Smooth muscle cell (in vitro differentiated cells): ENCODE measurements around the gene CXCL12. TPM values are rescaled to one million over a fixed set of nuclear protein-coding genes. Genes with fewer than 3 reads are reported as not detected.

Experiments used
- DNase-seq: peaks from one replicate; lab custom pipeline; 2025; ENCODE audit not compliant: unreplicated experiment; lab: John Stamatoyannopoulos, UW
- H2AFZ ChIP-seq: fragments of 200-600 bp; sonication (generic); 2 replicates; pipeline ENCODE4 v1.6.0; 2016; ENCODE audit warnings: antibody characterized with exemption, low read depth, mild to moderate bottlenecking
- H3F3A ChIP-seq: fragments of 200-600 bp; sonication (generic); 2 replicates; pipeline ENCODE4 v1.6.0; 2017; ENCODE audit warnings: antibody characterized with exemption, low read depth
- H3K27ac ChIP-seq: fragments of 200-600 bp; sonication (generic); 2 replicates; pipeline ENCODE4 v1.5.1; 2016; ENCODE audit warnings: low read depth, mild to moderate bottlenecking
- H3K27me3 ChIP-seq: fragments of 200-600 bp; sonication (generic); 2 replicates; pipeline ENCODE4 v1.6.1; 2016; ENCODE audit warnings: low read depth, mild to moderate bottlenecking
- H3K36me3 ChIP-seq: fragments of 200-600 bp; sonication (generic); 2 replicates; pipeline ENCODE4 v1.5.1; 2016; ENCODE audit warnings: low read depth
- H3K4me1 ChIP-seq: fragments of 200-600 bp; sonication (generic); 2 replicates; pipeline ENCODE4 v1.5.1; 2016; ENCODE audit warnings: low read depth
- H3K4me2 ChIP-seq: fragments of 200-600 bp; sonication (generic); 2 replicates; pipeline ENCODE4 v1.6.0; 2016; ENCODE audit warnings: mild to moderate bottlenecking
- H3K4me3 ChIP-seq: fragments of 200-600 bp; sonication (generic); 2 replicates; pipeline ENCODE4 v1.5.1; 2016; ENCODE audit warnings: mild to moderate bottlenecking
- H3K79me2 ChIP-seq: fragments of 200-600 bp; sonication (generic); 2 replicates; pipeline ENCODE4 v1.6.0; 2016; ENCODE audit warnings: low read depth, mild to moderate bottlenecking
- H3K9ac ChIP-seq: fragments of 200-600 bp; sonication (generic); 2 replicates; pipeline ENCODE4 v1.6.0; 2016; ENCODE audit warnings: low read depth
- H3K9me3 ChIP-seq: fragments of 200-600 bp; sonication (generic); replicated peaks from 2 replicates; pipeline ENCODE4 v1.5.1; 2016; ENCODE audit warnings: low read depth
- H4K20me1 ChIP-seq: fragments of 200-600 bp; sonication (generic); 2 replicates; pipeline ENCODE4 v1.6.0; 2016; ENCODE audit warnings: low read depth
- WGBS: methylation state at CpG from one replicate; pipeline ENCODE4 v1.1.7; 2016; ENCODE audit warnings: low lambda C conversion rate; 5-methylcytosine and 5-hydroxymethylcytosine counted together
- polyA plus RNA-seq: library from polyadenylated mRNA; unstranded; fragments of >200 nt; fragmentation: Nextera tagmentation; extraction: Ambion mirVana; gene quantifications from 2 replicates; pipeline ENCODE4 v1.2.1, GENCODE V29; 2016
- total RNA-seq: library from RNA; depleted of rRNA; stranded (reverse); fragments of >200 nt; gene quantifications from 2 replicates; pipeline ENCODE4 v1.2.3, GENCODE V29; 2014
- TF ChIP-seq, protein P1 (sequence below): fragments of 200-600 bp; sonication (generic); IDR thresholded peaks from 2 replicates; pipeline ENCODE4 v1.5.1; 2017; ENCODE audit warnings: borderline replicate concordance, mild to moderate bottlenecking, antibody characterized with exemption; ENCODE audit not compliant: insufficient read depth, poor library complexity, severe bottlenecking

The CXCL12 gene
- total and polyA plus RNA-seq, 2 experiments from 2014 or later, result 10.9 to 52.0 TPM

DNA sequence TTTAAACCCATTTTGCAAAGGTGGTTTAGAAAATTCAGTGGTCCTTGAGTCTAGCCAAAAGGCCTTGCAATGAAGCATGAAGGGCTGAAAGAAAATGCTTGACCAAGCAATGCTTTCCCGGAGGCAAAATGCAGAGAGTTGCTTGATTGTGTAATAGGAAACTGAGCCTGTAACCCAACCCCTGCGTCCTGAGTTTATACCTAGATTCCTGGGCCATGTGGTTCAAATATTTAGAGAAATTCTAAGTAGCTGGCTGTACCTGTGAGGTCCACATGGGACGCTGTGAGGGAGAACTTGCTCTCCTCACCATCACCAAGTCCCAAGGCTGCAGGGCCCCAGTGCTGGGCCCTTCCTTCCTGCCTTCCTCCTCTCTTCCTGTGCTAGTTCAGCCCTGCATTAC lies 45.7 kb downstream of the CXCL12 start:
- no peaks in the 10 kb centered on the region for H4K20me1 ChIP-seq
- peaks cover 17% of the 10 kb centered on the region for H3K27me3 ChIP-seq
- H3K4me1 ChIP-seq, result no peaks in the 10 kb centered on the region
- no peaks in the 10 kb centered on the region for H3K79me2 ChIP-seq
- TF ChIP-seq, protein P1, sequence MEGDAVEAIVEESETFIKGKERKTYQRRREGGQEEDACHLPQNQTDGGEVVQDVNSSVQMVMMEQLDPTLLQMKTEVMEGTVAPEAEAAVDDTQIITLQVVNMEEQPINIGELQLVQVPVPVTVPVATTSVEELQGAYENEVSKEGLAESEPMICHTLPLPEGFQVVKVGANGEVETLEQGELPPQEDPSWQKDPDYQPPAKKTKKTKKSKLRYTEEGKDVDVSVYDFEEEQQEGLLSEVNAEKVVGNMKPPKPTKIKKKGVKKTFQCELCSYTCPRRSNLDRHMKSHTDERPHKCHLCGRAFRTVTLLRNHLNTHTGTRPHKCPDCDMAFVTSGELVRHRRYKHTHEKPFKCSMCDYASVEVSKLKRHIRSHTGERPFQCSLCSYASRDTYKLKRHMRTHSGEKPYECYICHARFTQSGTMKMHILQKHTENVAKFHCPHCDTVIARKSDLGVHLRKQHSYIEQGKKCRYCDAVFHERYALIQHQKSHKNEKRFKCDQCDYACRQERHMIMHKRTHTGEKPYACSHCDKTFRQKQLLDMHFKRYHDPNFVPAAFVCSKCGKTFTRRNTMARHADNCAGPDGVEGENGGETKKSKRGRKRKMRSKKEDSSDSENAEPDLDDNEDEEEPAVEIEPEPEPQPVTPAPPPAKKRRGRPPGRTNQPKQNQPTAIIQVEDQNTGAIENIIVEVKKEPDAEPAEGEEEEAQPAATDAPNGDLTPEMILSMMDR, result no peak
- no peaks in the 10 kb centered on the region for H3F3A ChIP-seq
- H3K9ac ChIP-seq, result no peak overlapping the region
- H3K4me3 ChIP-seq, result no peak overlapping the region
- no peak overlapping the region for H3K4me2 ChIP-seq
- H3K9me3 ChIP-seq, result no peaks in the 10 kb centered on the region
- H3K36me3 ChIP-seq, result no peaks in the 10 kb centered on the region
- H3K27ac ChIP-seq, result no peak overlapping the region
- no peak overlapping the region for H2AFZ ChIP-seq
- DNase-seq, result no peak
- WGBS, result 77% methylated on average over 3 of the region's 3 CpGs

DNA sequence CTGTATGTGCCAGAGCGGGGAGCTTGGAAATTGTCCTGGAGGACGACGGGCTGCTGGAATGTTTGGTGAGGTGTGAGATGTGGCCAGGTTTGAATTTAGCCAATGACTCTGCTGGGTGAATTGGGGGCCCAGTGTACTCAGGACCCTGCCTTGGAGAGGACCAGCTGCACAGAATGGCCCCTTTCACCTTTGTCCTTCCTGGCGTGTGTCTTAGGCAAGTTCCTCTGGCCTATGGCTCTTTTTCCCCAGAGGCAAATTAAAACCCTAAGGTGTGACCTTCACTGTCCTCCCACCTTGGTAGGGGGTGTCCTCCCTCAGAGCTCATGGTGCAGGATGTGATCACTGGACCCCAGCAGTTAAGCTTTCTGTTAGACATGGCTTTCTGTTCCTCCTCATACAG lies 47.8 kb downstream of the CXCL12 start:
- no peaks in the 10 kb centered on the region for H3K4me1 ChIP-seq
- H3K27ac ChIP-seq, result no peak overlapping the region
- H3K4me2 ChIP-seq, result no peak overlapping the region
- no peaks in the 10 kb centered on the region for H3F3A ChIP-seq
- no peaks in the 10 kb centered on the region for H3K27me3 ChIP-seq
- no peaks in the 10 kb centered on the region for H3K79me2 ChIP-seq
- no peak overlapping the region for H3K9ac ChIP-seq
- H3K9me3 ChIP-seq, result no peaks in the 10 kb centered on the region
- DNase-seq, result no peak
- H3K36me3 ChIP-seq, result no peaks in the 10 kb centered on the region
- WGBS, result 98% methylated on average over 4 of the region's 4 CpGs
- no peak overlapping the region for H2AFZ ChIP-seq
- TF ChIP-seq, protein P1, result no peak
- H4K20me1 ChIP-seq, result no peaks in the 10 kb centered on the region
- H3K4me3 ChIP-seq, result no peak overlapping the region

DNA sequence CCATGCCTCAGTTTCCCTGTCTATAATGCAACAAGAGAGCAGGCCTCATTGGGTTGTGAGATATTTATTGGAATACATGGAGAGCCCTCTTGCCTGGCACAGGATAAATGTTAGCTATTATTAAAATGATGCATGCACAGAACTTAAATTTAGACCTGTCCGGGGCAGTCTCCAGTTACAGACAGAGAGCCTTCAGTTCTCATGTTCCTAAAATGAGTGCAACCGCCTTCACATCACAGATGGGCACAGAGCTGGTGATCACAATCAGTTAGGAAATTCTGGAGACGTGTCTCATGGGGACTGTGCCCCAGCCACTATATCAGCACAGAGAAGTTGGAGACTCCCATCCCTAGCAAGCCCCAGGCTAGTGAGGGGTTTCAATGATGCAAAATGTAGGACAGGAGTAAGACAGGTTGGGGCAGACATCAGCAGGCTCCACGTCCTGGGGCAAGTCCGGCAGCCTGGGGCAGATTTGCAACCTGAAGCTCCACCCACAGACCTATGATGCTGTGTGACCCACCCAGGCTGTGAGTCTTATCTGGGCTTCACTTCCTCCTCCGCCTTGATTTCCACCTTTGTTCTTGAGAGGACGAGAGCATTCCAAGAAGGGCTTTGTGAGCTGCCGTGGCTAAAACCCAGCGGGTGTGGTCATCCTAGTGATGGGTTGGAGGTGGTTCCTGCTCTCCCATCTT lies 49.4 kb downstream of the CXCL12 start:
- Histone ChIP-seq H3K4me2 (peak overlapping the region; percentile 27), H3K9me3 (no peaks in the 10 kb centered on the region), H3F3A (no peaks in the 10 kb centered on the region), H4K20me1 (no peaks in the 10 kb centered on the region), H2AFZ (no peak overlapping the region), H3K4me1 (no peaks in the 10 kb centered on the region), H3K79me2 (no peaks in the 10 kb centered on the region), H3K36me3 (no peaks in the 10 kb centered on the region), H3K4me3 (no peak overlapping the region), H3K9ac (no peak overlapping the region), H3K27ac (no peak overlapping the region), H3K27me3 (peaks cover 11% of the 10 kb centered on the region)
- TF ChIP-seq, protein P1, result no peak
- DNase-seq, result no peak
- WGBS, result 80% methylated on average over 9 of the region's 9 CpGs

DNA sequence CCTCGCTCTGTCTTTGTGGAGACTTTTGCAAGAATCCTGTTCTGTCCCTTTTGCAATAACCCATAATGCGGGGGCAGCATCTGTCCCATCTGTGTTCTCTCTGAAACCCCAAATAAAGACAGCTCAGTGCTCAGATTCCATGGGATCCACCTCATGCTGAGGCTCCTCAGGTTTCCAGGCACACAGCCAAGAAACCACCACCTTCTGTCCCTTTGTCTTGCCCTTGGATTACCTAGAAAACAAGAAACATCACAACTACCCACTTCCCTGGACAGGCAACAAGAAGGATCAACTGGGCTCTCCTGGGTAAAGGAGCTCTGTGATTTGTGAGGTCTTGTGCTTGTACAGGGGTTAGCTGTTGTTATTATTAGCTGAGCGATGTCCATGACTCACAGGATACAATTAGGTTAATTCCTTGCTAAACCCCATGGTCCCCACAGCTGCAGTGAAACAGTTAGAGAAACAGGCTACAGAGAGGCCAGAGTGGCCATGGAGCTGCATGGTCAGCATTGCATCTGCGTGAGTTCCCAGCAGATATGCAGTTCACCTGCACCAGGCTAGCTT lies 50.2 kb downstream of the CXCL12 start:
- 59% methylated on average over 4 of the region's 4 CpGs for WGBS

More for the DNA sequence above, 50.2 kb downstream of the CXCL12 start:
- H3K27ac ChIP-seq, result no peak overlapping the region
- no peaks in the 10 kb centered on the region for H3K36me3 ChIP-seq
- TF ChIP-seq, protein P1, result no peak
- H2AFZ ChIP-seq, result no peak overlapping the region
- no peak for DNase-seq
- H3K79me2 ChIP-seq, result no peaks in the 10 kb centered on the region
- H3K9ac ChIP-seq, result no peak overlapping the region
- no peak overlapping the region for H3K4me3 ChIP-seq
- H3K4me1 ChIP-seq, result no peaks in the 10 kb centered on the region
- peak overlapping the region; percentile 27 for H3K4me2 ChIP-seq
- no peaks in the 10 kb centered on the region for H3F3A ChIP-seq
- H3K9me3 ChIP-seq, result no peaks in the 10 kb centered on the region
- peaks cover 11% of the 10 kb centered on the region for H3K27me3 ChIP-seq
- H4K20me1 ChIP-seq, result no peaks in the 10 kb centered on the region
